GM18870 (cell line): ENCODE data around the gene SDK2.

ENCODE experiments used
- ATAC-seq: cut with Tn5 transposase; IDR thresholded peaks from one replicate; pipeline ENCODE4 v1.9.1; 2021; ENCODE audit warnings: moderate library complexity; ENCODE audit not compliant: unreplicated experiment

The SDK2 gene

GRCh38 chr17:73544333-73544732 is 99.9 kb downstream of the SDK2 start:
- ATAC-seq: no peak

DNA sequence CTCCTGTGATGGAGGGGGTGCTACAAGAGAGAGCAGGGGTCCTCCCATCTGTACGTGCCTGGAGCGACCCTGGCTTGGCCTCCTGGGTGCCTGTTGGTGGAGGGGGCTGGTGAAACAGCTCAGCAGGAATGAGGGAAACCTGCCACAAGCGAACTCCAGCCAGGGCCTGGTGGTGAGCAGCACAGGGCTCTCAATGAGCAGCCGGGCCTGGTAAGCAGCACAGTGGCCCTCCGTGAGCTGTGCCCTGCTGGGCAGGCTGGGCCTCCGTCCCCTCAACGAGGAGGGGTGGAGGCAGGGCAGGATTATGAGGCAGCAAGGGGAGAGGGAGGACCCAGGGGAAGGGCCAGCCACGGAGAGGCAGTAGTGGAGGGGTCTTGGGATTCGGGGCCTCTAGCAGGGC is 101.9 kb downstream of the SDK2 start:
- no peak for ATAC-seq

- ATAC-seq: no peak
Measured at GRCh38 chr17:73541561-73541981, 102.7 kb downstream of the SDK2 start.

DNA sequence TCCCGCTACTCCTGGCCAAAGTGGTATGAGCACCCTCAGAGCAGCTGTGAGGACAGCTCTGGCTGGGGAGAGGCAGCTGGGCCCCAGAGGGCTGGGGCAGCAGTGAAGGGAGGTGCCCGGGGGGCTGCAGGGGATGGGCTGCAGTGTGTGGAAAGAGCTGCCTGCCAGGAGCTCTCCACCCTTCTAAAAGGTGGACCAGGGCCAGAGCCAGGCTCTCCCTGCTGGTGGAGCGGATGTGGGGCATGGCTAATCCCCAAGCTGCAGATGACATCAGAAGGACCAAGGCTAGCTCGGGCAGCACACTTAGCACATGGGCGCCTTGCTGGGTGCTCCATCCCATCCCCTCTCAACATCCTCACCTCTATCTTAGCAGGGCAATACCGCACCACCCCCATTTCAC is 103.1 kb downstream of the SDK2 start:
- no peak for ATAC-seq

- ATAC-seq: no peak
Measured at GRCh38 chr17:73539166-73539565, 105.1 kb downstream of the SDK2 start.

GRCh38 chr17:73538445-73538844 is 105.8 kb downstream of the SDK2 start:
- no peak for ATAC-seq

DNA sequence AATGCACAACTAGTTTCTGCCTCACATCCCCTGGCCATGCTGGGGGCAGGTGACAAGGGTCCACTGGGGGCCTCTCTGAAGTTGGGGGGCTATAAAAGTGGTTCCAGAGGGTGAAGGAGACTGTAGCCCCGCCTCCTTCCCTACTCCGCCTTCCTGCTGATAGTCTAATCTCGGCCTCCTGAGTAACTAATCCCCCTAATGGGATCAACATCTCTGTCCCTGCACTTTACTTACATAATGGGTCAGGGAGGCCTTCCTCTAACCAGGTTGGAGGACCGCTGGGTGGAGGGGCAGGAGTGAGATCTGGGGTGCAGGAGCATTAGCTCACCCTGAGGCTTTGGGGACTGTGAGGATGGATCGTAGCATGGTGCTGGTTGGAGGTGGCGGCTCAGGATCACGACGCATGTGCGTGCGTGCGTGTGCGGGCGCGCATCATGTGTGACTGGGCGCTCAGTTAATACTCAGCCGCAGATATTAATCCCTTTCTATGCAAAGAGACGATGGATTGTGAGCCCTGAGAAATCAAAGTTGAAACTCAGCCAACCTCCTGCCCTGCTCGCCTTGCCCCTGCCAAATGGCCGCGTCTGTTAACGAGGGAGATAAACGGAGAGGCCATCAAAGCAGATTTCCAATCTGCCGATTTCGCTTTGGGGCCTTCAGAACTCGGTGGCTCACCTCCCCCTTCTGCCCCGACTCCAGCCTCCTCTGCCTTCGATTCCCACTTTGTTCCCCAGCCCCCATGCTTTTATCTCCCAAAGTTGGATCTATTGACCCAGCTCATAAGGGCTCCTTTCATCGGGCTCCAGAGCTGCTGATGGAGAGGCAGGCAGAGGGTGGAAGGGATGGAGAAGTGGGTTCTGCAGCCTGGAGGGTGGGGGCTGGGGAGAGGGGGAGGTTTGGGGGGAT is 107.3 kb downstream of the SDK2 start:
- no peak for ATAC-seq

GRCh38 chr17:73535746-73536145 is 108.5 kb downstream of the SDK2 start:
- no peak for ATAC-seq

DNA sequence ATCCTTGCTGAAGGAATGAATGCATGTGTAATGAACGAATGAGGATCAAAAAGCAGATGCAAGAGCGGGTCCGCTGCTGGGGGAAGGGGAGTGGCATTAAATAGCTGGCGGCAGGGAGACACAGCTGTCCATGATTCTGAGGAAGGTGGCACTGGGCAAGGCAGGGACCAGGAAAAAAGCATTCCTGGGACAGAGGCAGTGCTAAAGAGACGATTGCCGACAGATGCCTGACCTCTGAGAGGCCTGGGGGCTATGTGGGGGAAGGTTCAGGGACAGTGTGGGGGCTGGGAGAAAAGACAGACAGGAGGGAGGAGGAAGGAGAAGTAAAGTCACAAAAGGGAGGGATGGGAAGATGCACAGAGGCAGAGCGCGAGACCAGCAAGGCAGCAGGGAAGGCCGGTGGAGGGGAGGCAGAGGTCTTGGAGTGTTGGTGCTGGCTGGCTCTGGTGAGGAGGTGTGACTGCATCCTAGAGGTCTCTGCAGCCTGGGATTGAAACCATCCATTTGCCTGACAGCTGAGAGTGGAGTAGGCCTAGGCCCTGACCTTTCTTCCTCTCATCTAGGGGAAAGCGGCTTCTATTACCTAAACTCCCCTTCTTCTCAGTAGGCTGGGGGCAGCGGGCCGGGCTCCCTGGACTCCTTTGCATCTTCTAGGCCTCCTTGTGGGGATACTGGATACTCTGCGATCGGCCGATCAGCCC is 109.9 kb downstream of the SDK2 start:
- no peak for ATAC-seq

- ATAC-seq: no peak
Measured at GRCh38 chr17:73533781-73534180, 110.5 kb downstream of the SDK2 start.

GRCh38 chr17:73533127-73533526 is 111.1 kb downstream of the SDK2 start:
- ATAC-seq: no peak

DNA sequence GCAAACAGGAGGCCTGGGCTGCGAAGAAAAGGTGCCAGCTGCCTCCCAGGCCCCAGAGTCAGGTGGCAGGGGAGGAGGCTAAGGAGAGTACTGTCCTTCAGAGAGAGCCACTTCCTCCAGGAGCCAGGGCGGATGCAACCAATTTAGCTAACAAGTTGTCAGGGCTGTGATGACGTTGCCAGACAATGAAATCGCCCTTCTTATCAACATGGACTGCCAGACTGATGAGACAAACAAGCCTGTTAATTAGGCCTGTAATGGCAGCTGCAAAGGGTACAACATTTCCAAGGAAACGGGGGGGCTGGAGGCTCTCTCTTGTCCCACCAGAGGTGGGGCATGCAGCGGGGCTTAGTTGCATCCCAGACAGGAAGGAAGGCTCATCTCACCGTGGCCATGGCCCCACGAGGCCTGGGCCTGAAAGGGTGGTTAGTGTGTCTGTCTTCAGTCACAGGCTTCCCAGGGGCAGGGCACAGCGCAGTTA is 111.8 kb downstream of the SDK2 start:
- no peak for ATAC-seq

DNA sequence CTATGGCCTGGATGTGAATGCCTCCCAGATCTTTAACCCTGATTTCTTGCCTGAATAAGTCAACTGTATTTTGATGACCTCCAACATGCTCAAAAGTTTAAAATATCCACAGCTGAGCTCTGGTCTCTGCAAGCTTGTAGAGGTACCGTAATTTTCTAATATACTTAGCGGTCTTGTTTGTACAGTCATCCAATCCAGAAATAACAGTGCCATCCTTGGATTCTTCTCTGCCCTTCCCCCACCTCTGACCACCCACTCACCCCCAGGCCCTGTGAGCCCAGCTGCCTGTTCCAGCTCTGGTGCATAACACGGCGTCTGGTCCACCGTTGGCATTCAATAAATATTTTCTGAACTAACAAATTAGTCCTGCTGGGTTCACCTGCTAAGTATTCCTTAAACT is 113.1 kb downstream of the SDK2 start:
- no peak for ATAC-seq

- ATAC-seq: no peak
Measured at GRCh38 chr17:73528679-73529078, 115.6 kb downstream of the SDK2 start.

DNA sequence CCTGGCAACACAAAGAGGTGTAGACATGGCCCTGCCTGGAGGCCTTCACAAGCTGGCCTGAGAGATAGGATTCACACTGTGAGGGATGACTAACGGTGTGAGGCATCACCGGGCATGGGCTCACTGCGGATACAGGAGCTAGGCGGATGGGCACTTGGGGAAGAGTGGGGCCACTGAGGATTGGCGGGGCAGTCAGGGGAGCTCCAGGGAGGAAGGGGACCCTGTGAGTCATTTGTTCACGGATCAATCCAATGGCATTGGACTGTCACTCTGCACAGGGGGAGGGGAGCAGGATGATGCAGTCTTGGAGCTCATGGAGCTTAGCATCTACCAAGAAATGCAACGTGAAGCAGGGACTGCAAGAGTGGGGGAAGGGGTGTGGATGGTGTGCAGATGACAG is 117.3 kb downstream of the SDK2 start:
- ATAC-seq: no peak

- no peak for ATAC-seq
Measured at GRCh38 chr17:73524941-73525679, 119.1 kb downstream of the SDK2 start.

DNA sequence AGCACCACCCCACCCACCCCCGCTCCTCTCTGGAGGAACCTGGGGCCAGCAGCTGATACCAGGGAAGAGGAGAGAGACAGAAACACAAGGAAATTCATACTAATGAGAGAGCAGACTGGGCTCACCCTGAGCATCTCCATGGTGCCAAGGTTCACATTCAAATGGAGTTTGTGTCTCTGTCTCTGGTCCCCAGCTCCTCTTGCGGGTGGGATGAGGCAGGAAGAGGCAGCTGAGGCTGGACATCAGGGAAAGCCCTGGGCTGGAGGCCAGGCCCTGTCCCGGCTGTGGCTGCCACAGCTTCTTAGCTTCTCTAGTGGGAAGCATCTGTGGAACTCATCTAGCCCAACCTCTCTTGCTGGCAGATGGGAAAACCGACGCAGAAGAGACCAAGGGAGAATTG is 121.5 kb downstream of the SDK2 start:
- ATAC-seq: no peak

GRCh38 chr17:73522107-73522506 is 122.1 kb downstream of the SDK2 start:
- ATAC-seq: no peak

GRCh38 chr17:73521376-73521775 is 122.9 kb downstream of the SDK2 start:
- no peak for ATAC-seq

DNA sequence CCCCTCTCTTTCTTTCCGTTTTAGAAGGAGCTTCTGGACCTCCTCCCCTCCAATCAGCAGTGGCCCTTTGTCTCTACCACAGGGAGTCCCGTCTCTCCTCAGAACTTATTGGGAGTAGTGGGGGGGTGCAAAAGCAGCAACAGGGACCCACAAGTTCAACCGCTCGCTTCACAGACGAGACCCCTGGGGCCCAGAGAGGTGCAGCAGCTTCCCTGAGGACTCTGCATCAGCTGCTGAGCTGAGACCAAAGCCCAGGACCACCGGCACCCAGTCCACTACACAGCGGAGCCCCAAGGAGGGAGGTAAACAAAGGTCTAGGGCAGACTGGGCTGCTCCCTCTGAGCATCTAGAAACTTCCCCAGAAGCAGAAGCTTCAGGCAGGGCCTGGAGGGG is 123.9 kb downstream of the SDK2 start:
- no peak for ATAC-seq

DNA sequence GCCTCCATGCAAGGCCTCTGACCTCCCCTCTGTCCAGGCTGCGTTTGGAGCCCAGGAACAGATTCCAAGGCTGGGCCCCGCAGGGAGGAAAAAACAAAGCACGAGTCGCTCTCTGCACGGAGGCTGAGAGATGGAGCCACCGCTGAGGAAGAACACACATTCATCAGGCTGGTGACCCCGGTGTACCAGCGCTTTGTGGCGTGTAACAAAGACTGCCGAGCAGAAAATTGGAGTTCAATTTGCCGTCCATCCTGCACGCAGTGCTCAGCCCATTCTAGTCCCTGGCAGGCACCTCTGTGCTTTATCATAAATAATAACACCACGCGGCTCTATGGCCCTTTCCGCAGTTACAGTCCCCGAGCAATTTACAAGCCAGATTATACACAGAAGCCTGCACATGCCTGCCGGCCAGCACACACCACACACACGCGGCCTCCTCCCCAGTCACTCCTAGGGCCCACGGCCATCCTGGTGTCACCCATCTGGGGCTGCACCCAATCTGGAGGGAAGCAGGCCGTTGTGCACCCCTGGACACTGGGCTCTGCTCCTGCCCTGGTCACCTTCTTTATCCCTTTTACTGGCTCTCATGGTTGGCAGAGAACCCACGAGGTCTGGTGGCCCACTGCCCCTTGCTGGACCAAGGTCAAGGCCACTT is 124.4 kb downstream of the SDK2 start:
- no peak for ATAC-seq
